WTC11 (cell line): Measurements from ENCODE around the gene POLR3GL. TPM values are rescaled to one million over a fixed set of nuclear protein-coding genes. Genes with fewer than 3 reads are reported as not detected.

Experiments
- ATAC-seq: fragments of 200-7000 bp; cut with Tn5 transposase; 2 replicates; pipeline ENCODE4 v1.10.0; 2021; ENCODE audit warnings: mild to moderate bottlenecking, moderate library complexity
- CTCF ChIA-PET: fragments of 300-600 bp; sonication (Branson Sonifier 250); formaldehyde crosslinking; loops from one replicate; lab custom pipeline; 2021; ENCODE audit warnings: antibody characterized with exemption; lab: Charles Lee
- POLR2A ChIA-PET: fragments of 350-600 bp; sonication (Branson Sonifier 250); formaldehyde crosslinking; loops from one replicate; lab custom pipeline; 2021; ENCODE audit warnings: antibody characterized with exemption; lab: Charles Lee
- DNase-seq: peaks from one replicate; pipeline ENCODE4 v3.0.0; 2021; ENCODE audit warnings: low spot score
- H3K27ac Mint-ChIP-seq: 2 replicates; pipeline ENCODE4 v1.8.0; 2021; ENCODE audit warnings: mixed read lengths
- H3K27me3 Mint-ChIP-seq: 2 replicates; pipeline ENCODE4 v1.8.0; 2021; ENCODE audit warnings: low read depth, mild to moderate bottlenecking, moderate library complexity, mixed read lengths
- H3K36me3 Mint-ChIP-seq: 2 replicates; pipeline ENCODE4 v1.8.0; 2021; ENCODE audit warnings: mixed read lengths
- H3K4me1 Mint-ChIP-seq: 2 replicates; pipeline ENCODE4 v1.8.0; 2022; ENCODE audit warnings: mixed read lengths
- H3K4me3 Mint-ChIP-seq: 2 replicates; pipeline ENCODE4 v1.8.0; 2021; ENCODE audit warnings: mild to moderate bottlenecking, moderate library complexity, mixed read lengths
- H3K9me3 Mint-ChIP-seq: 2 replicates; pipeline ENCODE4 v1.8.0; 2021; ENCODE audit warnings: mixed read lengths
- ARID4B ChIP-seq: sonication (generic); formaldehyde crosslinking; IDR thresholded peaks from 2 replicates; pipeline ENCODE4 v1.8.0; 2023; ENCODE audit warnings: missing genetic modification reagents, mild to moderate bottlenecking, borderline replicate concordance
- CBFB ChIP-seq: sonication (generic); formaldehyde crosslinking; IDR thresholded peaks from 2 replicates; pipeline ENCODE4 v1.8.1; 2022; ENCODE audit warnings: mild to moderate bottlenecking, low read depth, missing genetic modification reagents
- E2F4 ChIP-seq: sonication (generic); formaldehyde crosslinking; IDR thresholded peaks from 2 replicates; pipeline ENCODE4 v1.8.1; 2022; ENCODE audit warnings: low read depth, mild to moderate bottlenecking, moderate library complexity, missing genetic modification reagents, borderline replicate concordance
- ELF4 ChIP-seq: sonication (generic); formaldehyde crosslinking; IDR thresholded peaks from 2 replicates; pipeline ENCODE4 v1.8.1; 2022; ENCODE audit warnings: low read depth, mild to moderate bottlenecking, moderate library complexity, missing genetic modification reagents
- EMX1 ChIP-seq: fragments of 250-450 bp; sonication (Bioruptor Pico); IDR thresholded peaks from 2 replicates; pipeline ENCODE4 v1.8.0; 2021; ENCODE audit warnings: mild to moderate bottlenecking
- ETV6 ChIP-seq: sonication (generic); formaldehyde crosslinking; IDR thresholded peaks from 2 replicates; pipeline ENCODE4 v1.8.1; 2022; ENCODE audit warnings: mild to moderate bottlenecking, missing genetic modification reagents
- FOXJ3 ChIP-seq: sonication (generic); formaldehyde crosslinking; IDR thresholded peaks from 2 replicates; pipeline ENCODE4 v1.9.0; 2021; ENCODE audit warnings: missing genetic modification reagents, mild to moderate bottlenecking, borderline replicate concordance
- FOXP1 ChIP-seq: sonication (generic); formaldehyde crosslinking; IDR thresholded peaks from 2 replicates; pipeline ENCODE4 v1.8.0; 2022; ENCODE audit warnings: missing genetic modification reagents, mild to moderate bottlenecking, moderate library complexity, borderline replicate concordance
- JAZF1 ChIP-seq: fragments of 250-450 bp; sonication (Bioruptor Pico); IDR thresholded peaks from 2 replicates; pipeline ENCODE4 v1.9.0; 2021; ENCODE audit warnings: moderate library complexity, mild to moderate bottlenecking, inconsistent platforms
- MAX ChIP-seq: sonication (generic); formaldehyde crosslinking; IDR thresholded peaks from 2 replicates; pipeline ENCODE4 v1.8.0; 2022; ENCODE audit warnings: mild to moderate bottlenecking, missing genetic modification reagents
- MYBL2 ChIP-seq: sonication (generic); formaldehyde crosslinking; IDR thresholded peaks from 2 replicates; pipeline ENCODE4 v1.8.1; 2023; ENCODE audit warnings: mild to moderate bottlenecking, moderate library complexity, missing genetic modification reagents
- NFE2L1 ChIP-seq: sonication (generic); formaldehyde crosslinking; IDR thresholded peaks from 2 replicates; pipeline ENCODE4 v1.8.1; 2023; ENCODE audit warnings: missing genetic modification reagents
- NR1H2 ChIP-seq: sonication (generic); formaldehyde crosslinking; IDR thresholded peaks from 2 replicates; pipeline ENCODE4 v1.9.0; 2021; ENCODE audit warnings: mild to moderate bottlenecking, moderate library complexity, missing genetic modification reagents
- PRRX2 ChIP-seq: fragments of 250-450 bp; sonication (Bioruptor Pico); IDR thresholded peaks from 2 replicates; pipeline ENCODE4 v1.8.0; 2021; ENCODE audit warnings: mild to moderate bottlenecking
- RELA ChIP-seq: sonication (generic); formaldehyde crosslinking; IDR thresholded peaks from 2 replicates; pipeline ENCODE4 v1.8.1; 2022; ENCODE audit warnings: missing genetic modification reagents, mild to moderate bottlenecking, borderline replicate concordance
- SP1 ChIP-seq: sonication (generic); formaldehyde crosslinking; conservative IDR thresholded peaks from 2 replicates; pipeline ENCODE4 v1.8.1; 2022; ENCODE audit warnings: missing genetic modification reagents
- TCF7 ChIP-seq: sonication (generic); formaldehyde crosslinking; IDR thresholded peaks from 2 replicates; pipeline ENCODE4 v1.8.0; 2022; ENCODE audit warnings: mild to moderate bottlenecking, low read depth, missing genetic modification reagents, moderate library complexity
- TP53 ChIP-seq: sonication (generic); formaldehyde crosslinking; IDR thresholded peaks from 2 replicates; pipeline ENCODE4 v1.8.1; 2023; ENCODE audit warnings: mild to moderate bottlenecking, missing genetic modification reagents
- ZNF317 ChIP-seq: sonication (generic); formaldehyde crosslinking; IDR thresholded peaks from 2 replicates; pipeline ENCODE4 v1.8.1; 2023; ENCODE audit warnings: low read depth, mild to moderate bottlenecking, moderate library complexity, missing genetic modification reagents, borderline replicate concordance
- ZNF396 ChIP-seq: fragments of 250-450 bp; sonication (Bioruptor Pico); IDR thresholded peaks from 2 replicates; pipeline ENCODE4 v1.8.0; 2021; ENCODE audit warnings: mild to moderate bottlenecking, moderate library complexity, borderline replicate concordance
- ZNF423 ChIP-seq: fragments of 250-450 bp; sonication (Bioruptor Pico); IDR thresholded peaks from 2 replicates; pipeline ENCODE4 v2.1.2; 2022; ENCODE audit warnings: mild to moderate bottlenecking, moderate library complexity
- ZNF425 ChIP-seq: fragments of 250-450 bp; sonication (Bioruptor Pico); conservative IDR thresholded peaks from 2 replicates; pipeline ENCODE4 v1.9.0; 2021; ENCODE audit warnings: mild to moderate bottlenecking
- total RNA-seq: library from RNA; stranded (reverse); gene quantifications from 3 replicates; pipeline ENCODE4 v1.2.3, GENCODE V29; 2021
- TF ChIP-seq, protein P1 (sequence below): sonication (generic); formaldehyde crosslinking; IDR thresholded peaks from 2 replicates; pipeline ENCODE4 v1.8.0; 2023; ENCODE audit warnings: missing genetic modification reagents
- TF ChIP-seq, protein P2 (sequence below): sonication (generic); formaldehyde crosslinking; IDR thresholded peaks from 2 replicates; pipeline ENCODE4 v1.8.1; 2022; ENCODE audit warnings: mild to moderate bottlenecking, moderate library complexity, missing genetic modification reagents

Gene POLR3GL
- total RNA-seq, 1 experiment from 2014 or later: 3.8 TPM

DNA sequence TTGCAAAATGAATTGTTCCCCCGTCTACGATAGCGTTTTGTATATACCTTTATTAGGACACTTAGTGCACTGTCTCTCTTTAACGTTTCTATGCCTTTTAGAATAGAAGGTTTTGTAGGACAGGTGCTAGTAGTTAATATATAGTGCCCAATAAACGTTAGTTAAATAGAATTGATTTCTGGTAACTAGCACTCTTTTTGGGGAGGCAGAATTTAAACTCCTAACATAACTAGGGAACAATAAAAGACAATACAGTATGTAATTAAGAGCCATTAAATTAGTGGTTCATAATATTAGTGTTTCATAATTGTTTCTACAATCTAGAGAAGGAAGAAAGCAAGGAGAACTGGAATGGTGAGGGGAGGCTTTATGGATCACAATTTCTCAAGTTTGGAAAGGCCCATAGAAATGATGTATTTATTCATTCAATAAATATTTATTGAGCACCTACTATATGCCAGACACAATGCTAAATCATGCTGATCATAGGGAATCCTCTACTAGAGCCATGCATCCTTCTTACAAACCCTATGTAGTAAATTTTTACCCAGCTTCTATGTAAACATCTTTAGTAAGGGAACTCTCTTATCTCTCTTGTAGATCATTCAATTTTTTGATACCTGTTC is 742 bp downstream of the POLR3GL start:
- Mint-ChIP-seq H3K4me1 (peaks cover 29% of the 10 kb centered on the region), H3K27me3 (peaks cover 60% of the 10 kb centered on the region), H3K9me3 (peaks cover 12% of the 10 kb centered on the region), H3K4me3 (peak overlapping the region; percentile 91), H3K27ac (no peak overlapping the region), H3K36me3 (peaks cover 4% of the 10 kb centered on the region; the same call in 1 of the 2 replicates)
- ATAC-seq (no peak), DNase-seq (no peak)
- TF ChIP-seq PRRX2 (CRISPR knock-in tag) (no peak), MAX (CRISPR knock-in tag) (no peak), RELA (CRISPR knock-in tag) (no peak), TCF7 (no peak), SP1 (CRISPR knock-in tag) (no peak), FOXJ3 (CRISPR knock-in tag) (no peak), ELF4 (CRISPR knock-in tag) (no peak), E2F4 (CRISPR knock-in tag) (no peak), TP53 (CRISPR knock-in tag) (no peak), NR1H2 (CRISPR knock-in tag) (no peak), ZNF423 (CRISPR knock-in tag) (no peak), EMX1 (no peak), ZNF396 (CRISPR knock-in tag) (no peak), NFE2L1 (no peak)
- TF ChIP-seq, protein P1, sequence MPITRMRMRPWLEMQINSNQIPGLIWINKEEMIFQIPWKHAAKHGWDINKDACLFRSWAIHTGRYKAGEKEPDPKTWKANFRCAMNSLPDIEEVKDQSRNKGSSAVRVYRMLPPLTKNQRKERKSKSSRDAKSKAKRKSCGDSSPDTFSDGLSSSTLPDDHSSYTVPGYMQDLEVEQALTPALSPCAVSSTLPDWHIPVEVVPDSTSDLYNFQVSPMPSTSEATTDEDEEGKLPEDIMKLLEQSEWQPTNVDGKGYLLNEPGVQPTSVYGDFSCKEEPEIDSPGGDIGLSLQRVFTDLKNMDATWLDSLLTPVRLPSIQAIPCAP (CRISPR knock-in tag): no peak
- POLR2A ChIA-PET: interaction anchor here (0.6 to 2.1 kb wide), 8 partner anchors 11 to 106 kb away, joined by 3 to 17 read pairs (median 5); partner anchors contain the start of genes PIAS3 and RBM8A
- CTCF ChIA-PET: interaction anchor here (0.8 to 5.2 kb wide), 12 partner anchors 13 to 141 kb away, joined by 4 to 51 read pairs (median 6); partner anchors contain the start of genes ITGA10, NUDT17, PIAS3 and POLR3C

DNA sequence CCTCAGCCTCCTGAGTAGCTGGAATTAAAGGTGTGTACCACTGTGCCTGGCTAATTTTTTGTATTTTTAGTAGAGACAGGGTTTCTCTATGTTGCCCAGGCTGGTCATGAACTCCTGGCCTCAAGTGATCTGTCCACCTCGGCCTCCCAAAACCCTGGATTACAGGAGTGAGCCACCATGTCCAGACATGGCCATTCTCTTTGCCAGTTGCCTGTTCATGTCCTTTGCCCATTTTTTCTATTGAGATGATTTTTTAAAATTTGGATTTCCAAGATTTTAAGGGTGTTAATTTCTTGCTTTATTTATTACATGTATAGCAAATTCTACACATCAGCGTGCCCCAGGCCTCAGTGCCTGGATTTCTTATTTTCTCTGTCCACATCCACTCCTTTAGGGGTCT is 2.8 kb downstream of the POLR3GL start:
- H3K4me1 Mint-ChIP-seq: peaks cover 21% of the 10 kb centered on the region
- DNase-seq: no peak
- ATAC-seq: no peak
- no peak overlapping the region for H3K4me3 Mint-ChIP-seq
- H3K27me3 Mint-ChIP-seq: peaks cover 40% of the 10 kb centered on the region
- H3K36me3 Mint-ChIP-seq: peaks cover 4% of the 10 kb centered on the region; the same call in 1 of the 2 replicates
- ChIA-PET POLR2A (no interaction called here), CTCF (interaction anchor here (1.0 to 5.2 kb wide), 2 partner anchors 11 to 49 kb away, joined by 3 to 51 read pairs; partner anchors contain the start of gene PEX11B)
- no peak overlapping the region for H3K27ac Mint-ChIP-seq
- H3K9me3 Mint-ChIP-seq: peaks cover 12% of the 10 kb centered on the region
- TF ChIP-seq CBFB (CRISPR knock-in tag): no peak
- TF ChIP-seq, protein P1 (CRISPR knock-in tag): no peak
- no peak for TF ChIP-seq MYBL2 (CRISPR knock-in tag)
- no peak for TF ChIP-seq ZNF317 (CRISPR knock-in tag)
- no peak for TF ChIP-seq FOXP1
- no peak for TF ChIP-seq ETV6
- TF ChIP-seq JAZF1 (CRISPR knock-in tag): no peak
- TF ChIP-seq ZNF425 (CRISPR knock-in tag): no peak
- TF ChIP-seq, protein P2, sequence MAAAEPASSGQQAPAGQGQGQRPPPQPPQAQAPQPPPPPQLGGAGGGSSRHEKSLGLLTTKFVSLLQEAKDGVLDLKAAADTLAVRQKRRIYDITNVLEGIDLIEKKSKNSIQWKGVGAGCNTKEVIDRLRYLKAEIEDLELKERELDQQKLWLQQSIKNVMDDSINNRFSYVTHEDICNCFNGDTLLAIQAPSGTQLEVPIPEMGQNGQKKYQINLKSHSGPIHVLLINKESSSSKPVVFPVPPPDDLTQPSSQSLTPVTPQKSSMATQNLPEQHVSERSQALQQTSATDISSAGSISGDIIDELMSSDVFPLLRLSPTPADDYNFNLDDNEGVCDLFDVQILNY: no peak
- TF ChIP-seq ARID4B: no peak
